Cerebellar cortex (tissue), 1 donor: ENCODE results near the gene SEC61G.

Source experiments
- DNase-seq: peaks from one replicate; pipeline ENCODE4 v3.0.0-alpha.2; 2015; ENCODE audit warnings: low spot score

The SEC61G gene

GRCh38 chr7:54764861-54765260 lies 5.8 kb upstream of the SEC61G start:
- DNase-seq: no peak

- DNase-seq: no peak
Observed at GRCh38 chr7:54757711-54758110, 1.3 kb downstream of the SEC61G start.

DNA sequence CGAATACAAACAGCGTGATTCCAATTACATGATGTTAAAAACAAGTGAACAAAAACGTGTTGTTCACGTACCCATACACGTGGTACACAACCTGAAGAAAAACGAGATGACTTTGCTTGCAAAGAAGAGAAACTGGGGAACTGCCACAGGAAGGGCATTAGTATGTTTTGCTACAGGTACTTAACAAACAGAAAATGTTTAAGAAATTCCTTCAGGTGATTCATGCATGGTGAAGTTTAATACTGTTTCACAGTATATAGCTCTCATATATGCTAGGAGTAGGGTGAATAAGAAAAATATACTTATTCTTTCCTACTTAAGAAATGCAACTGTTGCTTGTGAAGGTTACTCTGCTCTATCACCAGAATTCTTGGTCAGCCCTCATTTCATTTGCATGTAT lies 9.8 kb downstream of the SEC61G start:
- DNase-seq: no peak

- no peak for DNase-seq
Observed at GRCh38 chr7:54747234-54747633, 11.8 kb downstream of the SEC61G start.

DNA sequence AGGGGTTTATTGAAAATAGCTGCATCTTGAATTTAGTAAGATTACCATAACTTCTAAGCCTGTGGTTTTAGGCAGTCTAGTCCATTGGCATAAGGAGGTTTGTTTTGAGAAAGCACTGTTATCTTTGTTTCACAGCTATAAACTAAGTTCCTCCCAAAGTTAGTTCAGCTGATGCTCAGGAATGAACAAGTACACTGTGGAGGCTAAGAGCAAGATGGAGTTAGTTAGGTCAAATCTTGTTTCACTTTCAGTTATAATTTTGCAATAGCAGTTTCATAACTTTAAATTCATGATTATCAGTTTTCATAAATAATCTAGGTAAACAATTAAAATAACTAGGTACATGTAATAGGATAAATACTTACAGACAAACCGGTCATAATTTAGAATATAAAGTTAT lies 15.4 kb downstream of the SEC61G start:
- DNase-seq: no peak

GRCh38 chr7:54738737-54739136 lies 20.3 kb downstream of the SEC61G start:
- no peak for DNase-seq

DNA sequence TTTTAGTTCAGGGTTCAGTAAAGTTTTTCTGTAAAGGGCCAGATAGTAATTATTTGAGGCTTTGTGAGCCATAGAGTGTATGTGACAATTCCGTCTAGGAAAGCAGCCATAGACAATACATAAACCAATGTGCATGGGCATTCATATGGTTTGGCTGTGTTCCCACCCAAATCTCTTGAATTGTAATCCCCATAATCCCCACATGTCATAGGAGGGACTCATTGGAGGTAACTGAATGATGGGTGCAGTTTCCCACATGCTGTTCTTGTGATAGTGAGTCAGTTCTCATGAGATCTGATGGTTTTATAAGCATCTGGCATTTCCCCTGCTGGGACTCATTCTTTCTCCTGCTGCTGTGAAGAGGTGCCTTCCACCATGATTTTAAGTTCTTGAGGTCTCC lies 29.9 kb downstream of the SEC61G start:
- DNase-seq: no peak

- no peak for DNase-seq
Observed at GRCh38 chr7:54728411-54728810, 30.6 kb downstream of the SEC61G start.

- DNase-seq: no peak
Observed at GRCh38 chr7:54725255-54725654, 33.8 kb downstream of the SEC61G start.

- no peak for DNase-seq
Observed at GRCh38 chr7:54722502-54722901, 36.5 kb downstream of the SEC61G start.

DNA sequence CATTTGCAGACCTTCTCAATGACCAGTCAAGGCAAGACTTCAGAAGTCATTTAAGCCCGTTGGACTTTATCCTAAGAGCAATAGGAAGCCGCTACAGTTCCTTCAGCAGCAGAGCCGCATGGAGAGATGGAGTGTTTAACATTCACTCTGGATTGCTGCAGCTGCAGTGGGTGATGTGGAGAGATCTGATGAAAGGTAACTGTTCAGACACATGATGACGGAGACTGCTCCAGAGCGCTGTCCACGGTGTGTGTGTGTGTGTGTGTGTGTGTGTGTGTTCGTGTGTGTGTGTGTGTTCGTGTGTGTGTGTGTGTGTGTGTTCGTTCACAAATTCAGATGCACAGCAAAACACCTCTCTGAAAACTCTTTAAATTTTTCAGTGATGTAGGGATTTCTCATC lies 37.0 kb downstream of the SEC61G start:
- DNase-seq: no peak

DNA sequence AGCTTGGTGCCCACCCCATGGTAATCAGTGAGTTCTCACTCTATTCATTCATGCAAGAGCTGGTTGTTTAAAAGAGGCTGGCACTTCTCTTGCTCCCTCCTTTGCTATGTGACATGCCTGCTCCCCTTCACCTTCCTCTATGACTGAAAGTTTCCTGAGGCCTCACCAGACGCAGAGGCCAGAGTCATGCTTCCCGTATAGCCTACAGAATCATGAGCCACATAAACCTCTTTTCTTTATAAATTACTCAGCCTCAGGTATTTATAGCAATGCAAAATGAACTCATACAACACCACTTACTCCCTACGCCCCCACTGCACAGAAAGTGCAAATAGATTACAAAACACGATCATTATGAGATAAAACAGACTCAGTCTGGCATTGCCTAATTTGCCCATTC lies 39.0 kb downstream of the SEC61G start:
- no peak for DNase-seq

- DNase-seq: no peak
Observed at GRCh38 chr7:54719425-54719824, 39.6 kb downstream of the SEC61G start.

DNA sequence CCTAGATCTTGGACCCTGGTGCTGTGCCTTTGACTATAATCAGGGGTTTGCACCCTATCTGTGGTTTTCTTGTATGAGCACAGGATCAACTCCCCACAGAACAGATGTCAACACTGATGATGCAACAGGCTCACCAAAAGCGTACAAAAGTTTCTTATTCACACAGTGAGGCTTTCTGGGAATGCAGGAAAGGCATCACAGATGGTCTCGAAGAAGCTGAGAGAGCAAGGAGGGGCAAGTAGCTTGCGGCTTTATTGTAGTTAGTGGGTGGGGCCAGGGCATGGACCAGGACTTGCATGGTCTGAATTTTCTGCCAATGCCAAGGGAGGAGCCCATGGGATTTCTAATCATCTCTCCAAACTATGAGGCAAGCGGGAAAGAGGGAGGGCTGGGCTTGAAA lies 46.2 kb downstream of the SEC61G start:
- DNase-seq: no peak

GRCh38 chr7:54711900-54712595 lies 47.0 kb downstream of the SEC61G start:
- no peak for DNase-seq

DNA sequence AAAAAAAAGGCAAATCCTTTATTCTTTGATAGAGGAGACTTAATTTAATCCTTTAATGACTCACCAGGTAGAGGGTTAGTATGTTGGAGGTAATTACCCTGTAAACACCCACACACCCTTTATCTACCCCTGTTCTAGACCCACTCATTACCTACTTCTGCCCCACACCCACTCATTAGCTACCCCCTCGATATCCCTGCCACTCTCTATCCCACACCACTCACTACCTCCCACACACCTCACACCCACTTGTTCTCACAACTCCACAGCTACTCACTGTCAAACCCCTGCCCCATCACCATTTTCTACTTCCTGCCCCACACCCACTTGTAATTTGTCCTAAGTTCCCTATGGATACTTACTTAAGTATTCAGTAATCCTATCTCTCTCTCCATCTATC lies 49.7 kb downstream of the SEC61G start:
- no peak for DNase-seq

- no peak for DNase-seq
Observed at GRCh38 chr7:54705436-54705835, 53.6 kb downstream of the SEC61G start.

DNA sequence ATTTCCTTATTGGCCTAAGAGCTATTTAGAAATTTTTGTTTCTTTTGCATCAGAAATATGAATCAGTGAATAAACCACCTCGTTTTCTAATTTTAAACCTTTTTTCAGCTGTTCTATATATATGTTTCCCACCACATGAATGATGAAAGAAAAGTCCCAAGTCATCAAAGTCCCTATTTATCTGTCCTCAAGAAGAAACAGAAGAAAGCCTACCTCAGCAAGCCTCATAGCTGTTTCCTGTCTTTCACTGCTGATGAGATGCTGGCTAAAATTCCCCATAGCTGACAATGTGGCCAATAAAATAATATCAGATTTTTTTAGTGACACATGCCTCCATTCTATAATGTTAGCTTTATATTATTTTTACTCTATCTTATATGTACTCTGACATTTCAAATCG lies 54.2 kb downstream of the SEC61G start:
- DNase-seq: no peak
